Thyroid gland (tissue), 4 donors: Measurements from ENCODE around the gene SETX. TPM values are rescaled to one million over a fixed set of nuclear protein-coding genes. Genes with fewer than 3 reads are reported as not detected.
A peak's percentile ranks its signal among the peaks of the same experiment; 100 is the strongest.
"Not testable (repeated sequence)": the region's sequence is repeated elsewhere in the genome, so short reads cannot be mapped to it uniquely, and the experiment has no call there.

Experiments
- DNase-seq, 2 donors: peaks; one replicate each; pipeline ENCODE4 v3.0.0-alpha.2; 2019
- H3K27ac ChIP-seq, 3 donors: fragments of 200-600 bp; sonication (generic); 1 replicate in 2 of 3; 2 replicates in 1 of 3; pipeline ENCODE4 v1.5.1; 2016 to 2019; ENCODE audit warnings: mild to moderate bottlenecking in 1 of 3, moderate library complexity in 1 of 3
- H3K27me3 ChIP-seq: fragments of 200-600 bp; sonication (generic); one replicate; pipeline ENCODE4 v1.5.1; 2019
- H3K36me3 ChIP-seq, 2 donors: fragments of 200-600 bp; sonication (generic); one replicate each; pipeline ENCODE4 v1.5.1; 2016 to 2019
- H3K4me1 ChIP-seq, 2 donors: fragments of 200-600 bp; sonication (generic); one replicate each; pipeline ENCODE4 v1.5.1; 2017 to 2019
- H3K4me3 ChIP-seq, 3 donors: fragments of 200-600 bp; sonication (generic); replicated peaks in 1 of 3; 1 replicate in 2 of 3; 2 replicates in 1 of 3; pipeline ENCODE4 v1.5.1; 2016; ENCODE audit warnings: mild to moderate bottlenecking in 1 of 3
- H3K9me3 ChIP-seq: fragments of 200-600 bp; sonication (generic); one replicate; pipeline ENCODE4 v1.5.1; 2017
- POLR2A ChIP-seq, 2 donors: fragments of 450-650 bp; IDR thresholded peaks; one replicate each; pipeline ENCODE4 v1.6.1; 2017; ENCODE audit warnings: antibody characterized with exemption in 2 of 2, mild to moderate bottlenecking in 2 of 2, moderate library complexity in 1 of 2
- WGBS, 2 donors: methylation state at CpG; one replicate each; pipeline ENCODE4 v1.1.5; 2017; 5-methylcytosine and 5-hydroxymethylcytosine counted together
- intact Hi-C: fragments of 100-400 bp; cut with DNase I; formaldehyde crosslinking; loops from one replicate; pipeline ENCODE4 v1.15.1; 2023
- total RNA-seq, 4 donors: library from RNA; depleted of rRNA; stranded (reverse); fragments of >200 nt; gene quantifications; one replicate each; pipeline ENCODE4 v1.2.3, GENCODE V29; 2016
- TF ChIP-seq, protein P1 (sequence below), 6 experiments: fragments of 200-600 bp in 3 of 6; fragments of 450-650 bp in 3 of 6; sonication (generic) in 3 of 6; IDR thresholded peaks; one replicate each; pipeline ENCODE4 v1.5.1; 2016 to 2019; ENCODE audit warnings: antibody characterized with exemption in 6 of 6, mild to moderate bottlenecking in 2 of 6, inconsistent platforms in 1 of 6, moderate library complexity in 1 of 6

Gene SETX
- total RNA-seq, 4 donors from 2014 or later: 132 to 192 (median 170) TPM

DNA sequence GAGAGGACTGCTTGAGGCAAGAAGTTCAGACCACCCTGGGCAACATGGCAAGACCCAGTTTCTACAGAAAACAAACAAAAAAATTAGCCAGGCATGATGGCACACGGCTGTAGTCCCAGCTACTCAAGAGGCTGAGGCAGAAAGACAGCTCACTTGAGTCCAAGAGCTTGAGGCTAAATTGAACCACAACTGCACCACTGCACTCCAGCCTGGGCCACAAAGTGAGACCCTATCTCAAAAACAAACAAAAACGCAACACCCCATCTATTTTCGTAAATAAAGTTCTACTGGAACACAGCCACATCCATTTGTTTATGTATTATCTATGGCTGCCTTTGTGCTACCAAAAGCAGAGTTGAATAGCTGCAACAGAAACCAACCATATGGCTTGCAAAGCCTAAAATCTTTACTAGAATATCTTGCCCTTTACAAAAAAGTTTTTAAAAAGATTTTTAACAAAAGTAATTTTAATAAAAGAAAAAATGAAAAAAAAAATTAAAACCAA lies 67.5 kb downstream of the SETX start:
- Histone ChIP-seq H3K4me1 (peaks cover 7 to 14% of the 10 kb centered on the region in 2 donors), H3K9me3 (no peaks in the 10 kb centered on the region), H3K4me3 (no peak overlapping the region), H3K27ac (no peak overlapping the region), H3K27me3 (no peaks in the 10 kb centered on the region), H3K36me3 (peaks cover 49 to 61% of the 10 kb centered on the region in 2 donors)
- no peak for DNase-seq
- intact Hi-C loops: no loop called here
- TF ChIP-seq, protein P1, sequence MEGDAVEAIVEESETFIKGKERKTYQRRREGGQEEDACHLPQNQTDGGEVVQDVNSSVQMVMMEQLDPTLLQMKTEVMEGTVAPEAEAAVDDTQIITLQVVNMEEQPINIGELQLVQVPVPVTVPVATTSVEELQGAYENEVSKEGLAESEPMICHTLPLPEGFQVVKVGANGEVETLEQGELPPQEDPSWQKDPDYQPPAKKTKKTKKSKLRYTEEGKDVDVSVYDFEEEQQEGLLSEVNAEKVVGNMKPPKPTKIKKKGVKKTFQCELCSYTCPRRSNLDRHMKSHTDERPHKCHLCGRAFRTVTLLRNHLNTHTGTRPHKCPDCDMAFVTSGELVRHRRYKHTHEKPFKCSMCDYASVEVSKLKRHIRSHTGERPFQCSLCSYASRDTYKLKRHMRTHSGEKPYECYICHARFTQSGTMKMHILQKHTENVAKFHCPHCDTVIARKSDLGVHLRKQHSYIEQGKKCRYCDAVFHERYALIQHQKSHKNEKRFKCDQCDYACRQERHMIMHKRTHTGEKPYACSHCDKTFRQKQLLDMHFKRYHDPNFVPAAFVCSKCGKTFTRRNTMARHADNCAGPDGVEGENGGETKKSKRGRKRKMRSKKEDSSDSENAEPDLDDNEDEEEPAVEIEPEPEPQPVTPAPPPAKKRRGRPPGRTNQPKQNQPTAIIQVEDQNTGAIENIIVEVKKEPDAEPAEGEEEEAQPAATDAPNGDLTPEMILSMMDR (IDR thresholded peaks at IDR 0.05): no peak
- TF ChIP-seq POLR2A (IDR thresholded peaks at IDR 0.05): no peak
- 66 to 67% methylated on average over 3 of the region's 3 CpGs for WGBS, 2 donors

DNA sequence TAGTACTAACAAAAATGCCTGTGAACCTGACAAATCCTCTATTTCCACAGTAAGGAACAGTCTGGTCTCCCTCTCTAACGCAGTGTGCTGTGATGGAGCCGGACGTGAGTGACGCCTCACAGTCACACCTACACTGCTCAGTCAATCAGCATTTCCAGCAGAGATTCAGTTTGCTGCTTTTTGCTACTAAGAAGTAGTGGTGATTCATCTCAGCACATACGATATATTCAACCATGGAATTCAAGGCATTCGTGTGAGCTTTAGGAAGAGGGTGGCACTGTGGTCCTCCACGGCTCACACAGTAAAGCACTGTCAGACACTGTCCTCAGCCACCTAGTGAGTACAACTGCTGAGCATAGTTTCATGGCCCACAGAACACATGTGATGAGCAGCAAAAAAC lies 70.9 kb downstream of the SETX start:
- intact Hi-C loops: no loop called here
- no peak for DNase-seq
- no peak overlapping the region for H3K27ac ChIP-seq
- no peaks in the 10 kb centered on the region for H3K27me3 ChIP-seq
- WGBS, 2 donors: 89 to 92% methylated on average over 7 of the region's 7 CpGs
- H3K4me1 ChIP-seq: peaks cover 0 to 8% of the 10 kb centered on the region in 2 donors
- H3K4me3 ChIP-seq: no peak overlapping the region
- H3K36me3 ChIP-seq: peaks cover 75 to 93% of the 10 kb centered on the region in 2 donors
- TF ChIP-seq POLR2A (IDR thresholded peaks at IDR 0.05): no peak
- TF ChIP-seq, protein P1 (IDR thresholded peaks at IDR 0.05): no peak
- no peaks in the 10 kb centered on the region for H3K9me3 ChIP-seq

DNA sequence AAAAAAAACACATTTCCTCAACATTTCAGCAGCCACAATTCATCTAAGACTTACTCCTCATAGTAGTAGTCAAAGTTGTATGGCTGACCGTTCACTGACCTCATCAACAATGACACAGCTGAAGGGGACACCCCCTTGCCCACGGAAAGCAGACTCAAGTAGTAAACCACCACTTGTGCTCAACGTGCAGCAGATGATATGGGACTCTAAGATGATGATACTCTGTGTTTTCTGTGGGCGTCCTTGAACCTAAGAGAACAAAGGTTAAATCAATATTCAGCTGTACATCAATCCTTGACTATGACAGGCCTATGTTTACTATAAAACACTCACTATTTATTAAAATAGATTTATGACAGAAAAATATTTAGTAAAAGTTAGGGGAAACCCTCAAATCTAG lies 71.6 kb downstream of the SETX start:
- DNase-seq: no peak
- Histone ChIP-seq H3K9me3 (no peaks in the 10 kb centered on the region), H3K4me3 (no peak overlapping the region), H3K27ac (no peak overlapping the region), H3K27me3 (no peaks in the 10 kb centered on the region), H3K36me3 (peaks cover 82 to 95% of the 10 kb centered on the region in 2 donors), H3K4me1 (peaks cover 0 to 5% of the 10 kb centered on the region in 2 donors)
- TF ChIP-seq, protein P1 (IDR thresholded peaks at IDR 0.05): no peak
- TF ChIP-seq POLR2A (IDR thresholded peaks at IDR 0.05): no peak
- WGBS, 2 donors: 58 to 69% methylated on average over 4 of the region's 4 CpGs
- intact Hi-C loops: no loop called here

DNA sequence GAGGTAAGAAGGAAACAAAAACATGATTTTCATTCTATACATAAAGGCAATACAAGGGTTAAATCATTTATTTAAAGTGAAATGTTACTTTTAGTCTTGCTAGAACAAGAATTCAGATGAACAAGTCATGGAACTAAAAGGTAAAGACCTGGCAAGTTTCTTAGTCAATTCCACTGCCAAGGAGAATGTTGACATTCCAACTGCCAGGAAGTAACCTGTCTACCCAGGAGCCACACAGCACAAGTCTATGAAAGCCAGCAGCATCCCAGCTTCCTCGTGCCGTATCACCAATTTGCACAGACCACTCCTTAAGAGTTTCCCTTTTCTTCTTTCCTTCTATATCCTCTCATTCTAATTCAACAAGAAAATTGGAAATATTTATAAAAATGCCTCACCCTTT lies 79.9 kb downstream of the SETX start:
- H3K4me1 ChIP-seq: no peaks in the 10 kb centered on the region
- intact Hi-C loops: loop anchor here (10.0 kb wide), 1 partner anchor 70 kb away; no protein-coding TSS in a partner anchor
- 95 to 98% methylated on average over 2 of the region's 2 CpGs for WGBS, 2 donors
- H3K4me3 ChIP-seq: no peak overlapping the region
- no peak overlapping the region for H3K27ac ChIP-seq
- no peaks in the 10 kb centered on the region for H3K27me3 ChIP-seq
- TF ChIP-seq POLR2A (IDR thresholded peaks at IDR 0.05): no peak
- TF ChIP-seq, protein P1 (IDR thresholded peaks at IDR 0.05): no peak
- DNase-seq: no peak
- H3K36me3 ChIP-seq: peaks cover 68 to 79% of the 10 kb centered on the region in 2 donors
- H3K9me3 ChIP-seq: no peaks in the 10 kb centered on the region

DNA sequence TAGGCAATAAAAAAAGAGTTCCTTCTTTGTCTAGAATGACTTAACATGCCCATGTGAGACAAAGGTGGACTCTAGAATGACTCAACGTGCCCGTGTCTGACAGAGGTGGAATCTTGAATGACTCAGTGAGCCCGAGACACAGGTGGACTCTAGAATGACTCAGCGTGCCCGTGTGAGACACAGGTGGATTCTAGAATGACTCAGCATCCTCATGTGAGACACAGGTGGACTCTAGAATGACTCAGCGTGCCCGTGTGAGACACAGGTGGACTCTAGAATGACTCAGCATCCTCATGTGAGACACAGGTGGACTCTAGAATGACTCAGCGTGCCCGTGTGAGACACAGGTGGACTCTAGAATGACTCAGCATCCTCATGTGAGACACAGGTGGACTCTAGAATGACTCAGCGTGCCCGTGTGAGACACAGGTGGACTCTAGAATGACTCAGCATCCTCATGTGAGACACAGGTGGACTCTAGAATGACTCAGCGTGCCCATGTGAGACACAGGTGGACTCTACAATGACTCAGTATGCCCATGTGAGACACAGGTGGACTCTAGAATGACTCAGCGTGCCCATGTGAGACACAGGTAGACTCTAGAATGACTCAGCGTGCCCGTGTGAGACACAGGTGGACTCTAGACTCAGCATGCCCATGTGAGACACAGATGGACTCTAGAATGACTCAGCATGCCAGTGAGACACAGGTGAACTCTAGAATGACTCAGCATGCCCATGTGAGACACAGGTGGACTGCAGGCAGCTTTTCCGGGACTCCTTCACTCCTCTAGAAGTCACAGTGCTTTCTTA lies 84.9 kb downstream of the SETX start:
- not testable (repeated sequence) for H3K27ac ChIP-seq, H3K4me3 ChIP-seq, H3K27me3 ChIP-seq, H3K4me1 ChIP-seq, H3K9me3 ChIP-seq
- intact Hi-C loops: loop anchor here (10.0 kb wide), 1 partner anchor 75 kb away; no protein-coding TSS in a partner anchor
- WGBS, 2 donors: 89 to 90% methylated on average over 10 to 11 of the region's 16 CpGs
- peaks cover 50 to 59% of the 10 kb centered on the region in 2 donors for H3K36me3 ChIP-seq
- peak; percentile 26 to 34 for DNase-seq
